Measurements from ENCODE around the gene ATG9B. TPM values are rescaled to one million over a fixed set of nuclear protein-coding genes. Genes with fewer than 3 reads are reported as not detected.
A peak's percentile ranks its signal among the peaks of the same experiment; 100 is the strongest.

The ATG9B gene
- total and polyA plus RNA-seq, 2 of the 13 experiments (the other 11 are each of a cell fraction or from before 2014, with no cell fraction given): 0.24 TPM; not detected in 1

GRCh38 chr7:150974468-150975391 is 49.6 kb downstream of the ATG9B start (continued):
- TF ChIP-seq CCDC6 (CRISPR knock-in tag; IDR thresholded peaks at IDR 0.05) (no peak), NFIB (CRISPR knock-in tag; IDR thresholded peaks at IDR 0.05; ENCODE audit: borderline replicate concordance) (no peak), HNRNPLL (IDR thresholded peaks at IDR 0.05; ENCODE audit: low read depth, low read length, poor library complexity, severe bottlenecking) (peak; percentile 95), RAD21 (CRISPR knock-in tag; IDR thresholded peaks at IDR 0.05) (0 out of 2 replicates have a peak, but pooled peaks have one; percentile 38), ZFX (CRISPR knock-in tag; IDR thresholded peaks at IDR 0.05; ENCODE audit: low read depth) (peak; percentile 33; the same call in 1 of the 2 replicates), GABPB1 (CRISPR knock-in tag; IDR thresholded peaks at IDR 0.05) (peak; percentile 34; the same call in 1 of the 2 replicates)

- H3K9ac ChIP-seq (ENCODE audit: insufficient read depth, low read depth, low read length): no peak overlapping the region
- no peaks in the 10 kb centered on the region for H3K36me3 ChIP-seq (replicated peaks in 1 of 2; ENCODE audit: control insufficient read depth in 1 of 2, insufficient read depth in 2 of 2, low read length in 2 of 2)
- ChIA-PET CTCF (ENCODE audit: low intra/inter-chr PET ratio, low total read pairs) (no interaction called here), POLR2A (interaction anchor here (0.5 kb wide), 1 partner anchor 13 kb away, joined by 3 read pairs; no protein-coding TSS in a partner anchor)
- H3K27ac ChIP-seq (ENCODE audit: extremely low read length, insufficient read depth, low read length): no peak overlapping the region
- BruUV-seq (replicated peaks): no TSS peak
- intact Hi-C loops (cut with micrococcal nuclease; ENCODE audit: unreplicated experiment): no loop called here
- no peak for DNase-seq (ENCODE audit: low spot score)
- peak; percentile 11; the same call in 2 of the 3 replicates for ATAC-seq
- in situ Hi-C loops (cut with HindIII; ENCODE audit: extremely low pct_ligation_motif_present, low pct_unique_long_range_greater_than_20kb): no loop called here
- FAIRE-seq: no peak
- H3K27me3 ChIP-seq (ENCODE audit: control insufficient read depth in 1 of 2, insufficient read depth in 2 of 2, low read length in 2 of 2): peaks cover 21 to 81% of the 10 kb centered on the region in 2 experiments
- H4K20me1 ChIP-seq (ENCODE audit: insufficient read depth, low read length): peaks cover 5% of the 10 kb centered on the region; the same call in 1 of the 2 replicates
- H3K9me3 ChIP-seq (ENCODE audit: low read length): no peaks in the 10 kb centered on the region
- H3K79me2 ChIP-seq (ENCODE audit: insufficient read depth, low read length): no peaks in the 10 kb centered on the region
- H2AFZ ChIP-seq (ENCODE audit: low read length): no peak overlapping the region
- 0 out of 2 replicates have a peak, but pooled peaks have one; percentile 4 for TF ChIP-seq CTCF (CRISPR knock-in tag; IDR thresholded peaks at IDR 0.05)
- no peak for TF ChIP-seq ZFP1 (CRISPR knock-in tag; IDR thresholded peaks at IDR 0.05)
- TF ChIP-seq FIP1L1 (IDR thresholded peaks at IDR 0.05; ENCODE audit: borderline replicate concordance, insufficient read depth, low read depth, low read length): no peak
- H3K4me2 ChIP-seq (ENCODE audit: low read depth, low read length): no peak overlapping the region
- H3K4me3 ChIP-seq (replicated peaks in 1 of 3; ENCODE audit: insufficient read depth in 1 of 3, low read depth in 2 of 3, low read length in 3 of 3): 0 out of 6 replicates have a peak overlapping the region, but pooled peaks of 1 of the 3 experiments have one; percentile 59
- H3K4me1 ChIP-seq (ENCODE audit: insufficient read depth, low read length): peaks cover 34% of the 10 kb centered on the region
- WGBS (ENCODE audit: low lambda C conversion rate): 32% methylated on average over 5 of the region's 27 CpGs
These were observed 50.5 kb downstream of the ATG9B start for GRCh38 chr7:150973571-150974451.
